HepG2 (cell line): ENCODE data around the gene INO80B. TPM values are rescaled to one million over a fixed set of nuclear protein-coding genes. Genes with fewer than 3 reads are reported as not detected.

Experiments
- ARHGAP35 ChIP-seq: sonication (generic); formaldehyde crosslinking; IDR thresholded peaks from 2 replicates; pipeline ENCODE4 v1.9.0; 2022; ENCODE audit warnings: mild to moderate bottlenecking, inconsistent platforms, moderate library complexity, missing genetic modification reagents, borderline replicate concordance
- ATF7 ChIP-seq, 2 experiments: fragments of 450-650 bp in 1 of 2; sonication (generic) in 1 of 2; formaldehyde crosslinking in 1 of 2; IDR thresholded peaks; 2 replicates each; pipeline versions ENCODE4 v1.4.0 to v1.6.1; 2016 to 2020; ENCODE audit warnings: antibody characterized with exemption in 1 of 2, mild to moderate bottlenecking in 1 of 2, missing genetic modification reagents in 1 of 2
- LCORL ChIP-seq, 2 experiments: fragments of 450-650 bp in 1 of 2; sonication (generic) in 1 of 2; formaldehyde crosslinking in 1 of 2; IDR thresholded peaks; 2 replicates each; pipeline versions ENCODE4 v1.5.0 to v1.6.1; 2017 to 2020; ENCODE audit warnings: antibody characterized with exemption in 1 of 2, missing genetic modification reagents in 1 of 2
- MXD1 ChIP-seq: sonication (generic); formaldehyde crosslinking; IDR thresholded peaks from 2 replicates; pipeline ENCODE4 v1.4.0; 2020; ENCODE audit warnings: mild to moderate bottlenecking, missing genetic modification reagents
- MXD4 ChIP-seq: IDR thresholded peaks from 2 replicates; pipeline ENCODE4 v1.6.1; 2016; ENCODE audit warnings: mild to moderate bottlenecking, missing biosample characterization, missing genetic modification reagents
- NFKB2 ChIP-seq: sonication (generic); formaldehyde crosslinking; IDR thresholded peaks from 2 replicates; pipeline ENCODE4 v1.4.0; 2020; ENCODE audit warnings: missing genetic modification reagents, borderline replicate concordance
- RXRA ChIP-seq: sonication (generic); formaldehyde crosslinking; IDR thresholded peaks from 2 replicates; pipeline ENCODE4 v1.5.1; 2020; ENCODE audit warnings: missing genetic modification reagents
- SATB2 ChIP-seq: sonication (generic); formaldehyde crosslinking; IDR thresholded peaks from 2 replicates; pipeline ENCODE4 v1.5.0; 2020; ENCODE audit warnings: missing genetic modification reagents
- SMARCE1 ChIP-seq: fragments of 450-650 bp; IDR thresholded peaks from 2 replicates; pipeline ENCODE4 v1.6.1; 2017; ENCODE audit warnings: borderline replicate concordance
- TARDBP ChIP-seq: sonication (generic); formaldehyde crosslinking; IDR thresholded peaks from 2 replicates; pipeline ENCODE4 v1.8.0; 2022; ENCODE audit warnings: mild to moderate bottlenecking, missing genetic modification reagents
- ZBTB1 ChIP-seq: sonication (generic); formaldehyde crosslinking; IDR thresholded peaks from 2 replicates; pipeline ENCODE4 v1.4.0; 2020; ENCODE audit warnings: missing genetic modification reagents, borderline replicate concordance
- ZKSCAN5 ChIP-seq: sonication (generic); formaldehyde crosslinking; IDR thresholded peaks from 2 replicates; pipeline ENCODE4 v1.5.1; 2020; ENCODE audit warnings: mild to moderate bottlenecking, missing genetic modification reagents
- ZMYM2 ChIP-seq: sonication (generic); formaldehyde crosslinking; IDR thresholded peaks from 2 replicates; pipeline ENCODE4 v1.8.0; 2022; ENCODE audit warnings: mild to moderate bottlenecking, missing genetic modification reagents
- ZNF232 ChIP-seq: sonication (generic); formaldehyde crosslinking; IDR thresholded peaks from 2 replicates; pipeline ENCODE4 v1.4.0; 2020; ENCODE audit warnings: missing genetic modification reagents, borderline replicate concordance
- ZNF235 ChIP-seq: sonication (generic); formaldehyde crosslinking; IDR thresholded peaks from 2 replicates; pipeline ENCODE4 v1.8.1; 2023; ENCODE audit warnings: mild to moderate bottlenecking, missing genetic modification reagents, borderline replicate concordance
- ZNF414 ChIP-seq: sonication (generic); formaldehyde crosslinking; IDR thresholded peaks from 2 replicates; pipeline ENCODE4 v1.5.0; 2020; ENCODE audit warnings: missing genetic modification reagents
- ZNF510 ChIP-seq: sonication (generic); formaldehyde crosslinking; IDR thresholded peaks from 2 replicates; pipeline ENCODE4 v1.4.0; 2020; ENCODE audit warnings: low read depth, mild to moderate bottlenecking, missing genetic modification reagents
- ZNF572 ChIP-seq: sonication (generic); formaldehyde crosslinking; IDR thresholded peaks from 2 replicates; pipeline ENCODE4 v1.5.1; 2020; ENCODE audit warnings: mild to moderate bottlenecking, missing genetic modification reagents
- ZNF800 ChIP-seq: sonication (generic); formaldehyde crosslinking; IDR thresholded peaks from 2 replicates; pipeline ENCODE4 v1.4.0; 2020; ENCODE audit warnings: missing genetic modification reagents
- ZSCAN12 ChIP-seq: sonication (generic); formaldehyde crosslinking; IDR thresholded peaks from 2 replicates; pipeline ENCODE4 v1.9.0; 2021; ENCODE audit warnings: mild to moderate bottlenecking, missing genetic modification reagents
- ZSCAN30 ChIP-seq: sonication (generic); formaldehyde crosslinking; IDR thresholded peaks from 2 replicates; pipeline ENCODE4 v1.5.0; 2020; ENCODE audit warnings: mild to moderate bottlenecking, missing genetic modification reagents
- polyA plus RNA-seq, 8 experiments: library from polyadenylated mRNA; depleted of rRNA in 3 of 8; stranded (reverse) in 7 of 8; unstranded in 1 of 8; fragments of >200 nt; fragmentation: Illumina TruSeq in 4 of 8; extraction: Trizol in 4 of 8; gene quantifications; 2 replicates each; pipeline versions ENCODE4 v1.2.1 to v1.2.3, GENCODE V29; 2011 to 2016; ENCODE audit warnings: low read depth in 4 of 8, missing spikeins in 1 of 8, mixed read lengths in 1 of 8; ENCODE audit not compliant: insufficient read depth in 1 of 8
- total RNA-seq, 5 experiments: library from RNA; depleted of rRNA; stranded (reverse); fragments of >200 nt; fragmentation: Illumina TruSeq; extraction: Trizol; gene quantifications; 2 replicates each; pipeline ENCODE4 v1.2.3, GENCODE V29; 2016; ENCODE audit warnings: low read depth in 1 of 5
- TF ChIP-seq, protein P1 (sequence below), 2 experiments: sonication (generic) in 1 of 2; formaldehyde crosslinking in 1 of 2; IDR thresholded peaks; 2 replicates each; pipeline versions ENCODE4 v1.4.0 to v1.6.1; 2018 to 2020; ENCODE audit warnings: missing genetic modification reagents in 2 of 2, borderline replicate concordance in 1 of 2, low read depth in 1 of 2, mild to moderate bottlenecking in 1 of 2, missing biosample characterization in 1 of 2
- TF ChIP-seq, protein P2 (sequence below), 2 experiments: fragments of 450-650 bp in 1 of 2; sonication (generic) in 1 of 2; formaldehyde crosslinking; IDR thresholded peaks; 2 replicates each; pipeline versions ENCODE4 v1.5.0 to v1.8.0; 2020 to 2022; ENCODE audit warnings: mild to moderate bottlenecking in 1 of 2, missing genetic modification reagents in 1 of 2

Gene INO80B
- total and polyA plus RNA-seq, 2 of the 13 experiments (the other 11 are each of a cell fraction or from before 2014, with no cell fraction given) = 6.2 to 14.5 TPM

DNA sequence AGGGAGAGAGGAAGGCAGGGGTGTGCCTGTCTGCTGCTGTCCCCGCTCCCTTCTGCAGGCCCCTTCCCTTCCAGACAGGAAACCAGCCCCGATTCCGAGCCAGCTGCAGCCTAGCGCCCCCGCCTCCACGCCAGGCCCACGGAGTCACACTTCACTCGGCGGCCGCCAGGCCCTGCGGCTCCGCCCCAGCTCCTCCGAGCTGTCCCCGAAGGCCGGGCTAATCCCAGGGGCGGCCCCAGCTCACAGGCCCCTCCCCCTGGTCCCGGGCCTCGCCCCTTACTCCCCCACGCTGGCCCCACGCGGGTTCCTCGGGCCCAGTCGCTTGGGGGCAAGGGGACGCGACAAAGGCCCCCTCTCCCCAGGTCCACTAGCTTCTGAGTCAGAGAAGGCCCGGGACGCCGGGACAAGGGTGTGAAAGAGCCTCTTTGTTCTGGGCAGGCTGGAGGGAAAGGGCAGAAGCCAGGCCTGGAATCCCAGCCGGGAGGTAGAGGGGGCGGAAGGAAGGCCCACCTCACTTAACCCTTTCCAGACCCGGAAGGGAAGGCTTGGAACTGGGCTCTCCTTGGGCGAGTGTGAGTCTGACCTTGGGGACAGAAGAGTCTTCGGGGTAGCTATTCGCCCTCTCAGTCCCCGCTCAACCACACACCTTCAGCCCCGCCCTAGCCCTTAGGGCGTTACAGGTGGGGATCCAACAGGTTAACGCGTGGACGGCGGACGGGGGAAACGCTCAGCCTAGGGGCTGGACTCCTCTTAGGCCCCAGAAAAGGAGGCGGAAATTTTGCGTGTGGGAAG is 14.3 kb upstream of the INO80B start (continued):
- TF ChIP-seq ZSCAN30 = peak; percentile 86; the same call in 1 of the 2 replicates
- TF ChIP-seq, protein P1, sequence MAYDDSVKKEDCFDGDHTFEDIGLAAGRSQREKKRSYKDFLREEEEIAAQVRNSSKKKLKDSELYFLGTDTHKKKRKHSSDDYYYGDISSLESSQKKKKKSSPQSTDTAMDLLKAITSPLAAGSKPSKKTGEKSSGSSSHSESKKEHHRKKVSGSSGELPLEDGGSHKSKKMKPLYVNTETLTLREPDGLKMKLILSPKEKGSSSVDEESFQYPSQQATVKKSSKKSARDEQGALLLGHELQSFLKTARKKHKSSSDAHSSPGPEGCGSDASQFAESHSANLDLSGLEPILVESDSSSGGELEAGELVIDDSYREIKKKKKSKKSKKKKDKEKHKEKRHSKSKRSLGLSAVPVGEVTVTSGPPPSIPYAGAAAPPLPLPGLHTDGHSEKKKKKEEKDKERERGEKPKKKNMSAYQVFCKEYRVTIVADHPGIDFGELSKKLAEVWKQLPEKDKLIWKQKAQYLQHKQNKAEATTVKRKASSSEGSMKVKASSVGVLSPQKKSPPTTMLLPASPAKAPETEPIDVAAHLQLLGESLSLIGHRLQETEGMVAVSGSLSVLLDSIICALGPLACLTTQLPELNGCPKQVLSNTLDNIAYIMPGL (CRISPR knock-in tag; IDR thresholded peaks at IDR 0.05; ENCODE audit: borderline replicate concordance in 1 of 2, low read depth in 1 of 2) = peak; percentile 88 to 97
- TF ChIP-seq ZNF414 (CRISPR knock-in tag) = peak; percentile 93; the same call in 1 of the 2 replicates
- TF ChIP-seq ZNF510 (CRISPR knock-in tag) = peak; percentile 83; the same call in 1 of the 2 replicates
- TF ChIP-seq, protein P2, sequence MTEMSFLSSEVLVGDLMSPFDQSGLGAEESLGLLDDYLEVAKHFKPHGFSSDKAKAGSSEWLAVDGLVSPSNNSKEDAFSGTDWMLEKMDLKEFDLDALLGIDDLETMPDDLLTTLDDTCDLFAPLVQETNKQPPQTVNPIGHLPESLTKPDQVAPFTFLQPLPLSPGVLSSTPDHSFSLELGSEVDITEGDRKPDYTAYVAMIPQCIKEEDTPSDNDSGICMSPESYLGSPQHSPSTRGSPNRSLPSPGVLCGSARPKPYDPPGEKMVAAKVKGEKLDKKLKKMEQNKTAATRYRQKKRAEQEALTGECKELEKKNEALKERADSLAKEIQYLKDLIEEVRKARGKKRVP (CRISPR knock-in tag; IDR thresholded peaks at IDR 0.05) = peak in 1 of 2 experiments; percentile 56; a peak in 2 of 4 replicates
- peak; percentile 83 for TF ChIP-seq RXRA (CRISPR knock-in tag)
- no peak for TF ChIP-seq ZBTB1
- TF ChIP-seq SATB2 (CRISPR knock-in tag) = no peak
- TF ChIP-seq ATF7 (IDR thresholded peaks at IDR 0.05) = no peak
- no peak; the same call in 1 of the 2 replicates for TF ChIP-seq ATF7 (CRISPR knock-in tag; IDR thresholded peaks at IDR 0.05)
- TF ChIP-seq ZKSCAN5 (CRISPR knock-in tag) = no peak
- no peak for TF ChIP-seq ZNF572 (CRISPR knock-in tag)
- TF ChIP-seq MXD1 = peak; percentile 89
- peak; percentile 85 for TF ChIP-seq ZNF235 (CRISPR knock-in tag)
- peak; percentile 71 for TF ChIP-seq LCORL (IDR thresholded peaks at IDR 0.05)
- peak; percentile 95 for TF ChIP-seq LCORL (CRISPR knock-in tag; IDR thresholded peaks at IDR 0.05)
- peak; percentile 97 for TF ChIP-seq NFKB2 (CRISPR knock-in tag)
- no peak for TF ChIP-seq ZSCAN12 (CRISPR knock-in tag)
- TF ChIP-seq ZNF800 = 0 out of 2 replicates have a peak, but pooled peaks have one; percentile 24
- TF ChIP-seq ARHGAP35 (CRISPR knock-in tag) = peak; percentile 77; the same call in 1 of the 2 replicates
- TF ChIP-seq ZNF232 (CRISPR knock-in tag) = 0 out of 2 replicates have a peak, but pooled peaks have one; percentile 57
- no peak for TF ChIP-seq SMARCE1
- peak; percentile 69 for TF ChIP-seq TARDBP (CRISPR knock-in tag)
- peak; percentile 95 for TF ChIP-seq ZMYM2 (CRISPR knock-in tag)
- TF ChIP-seq MXD4 (CRISPR knock-in tag) = peak; percentile 85; the same call in 1 of the 2 replicates
